ENCODE results near the gene HOXA6. TPM values are rescaled to one million over a fixed set of nuclear protein-coding genes. Genes with fewer than 3 reads are reported as not detected.

The HOXA6 gene
- polyA plus RNA-seq, 1 donor from 2014 or later: not detected

- TF ChIP-seq EP300 (conservative IDR thresholded peaks at IDR 0.05; ENCODE audit: poor library complexity, severe bottlenecking) (no peak), TAF1 (IDR thresholded peaks at IDR 0.05; ENCODE audit: low read depth) (no peak), MXI1 (conservative IDR thresholded peaks at IDR 0.05; ENCODE audit: poor library complexity, severe bottlenecking) (no peak), SMC3 (conservative IDR thresholded peaks at IDR 0.05; ENCODE audit: poor library complexity) (no peak), RAD21 (conservative IDR thresholded peaks at IDR 0.05) (no peak)
- Histone ChIP-seq H3K79me2 (replicated peaks; ENCODE audit: insufficient read depth, low read length) (no peaks in the 10 kb centered on the region), H3K4me3 (ENCODE audit: low read length) (peak overlapping the region; percentile 62), H3K27ac (ENCODE audit: low read length) (no peak overlapping the region), H3K9ac (ENCODE audit: low read length) (no peak overlapping the region), H2AFZ (ENCODE audit: low read depth, low read length) (no peak overlapping the region), H3F3A (ENCODE audit: insufficient read depth, low read length, poor library complexity, severe bottlenecking) (no peaks in the 10 kb centered on the region), H3K4me2 (ENCODE audit: low read length) (no peak overlapping the region), H3K27me3 (ENCODE audit: insufficient read depth, low read depth, low read length) (peaks cover 98% of the 10 kb centered on the region), H4K20me1 (ENCODE audit: insufficient read depth) (no peaks in the 10 kb centered on the region), H3K9me3 (ENCODE audit: low read length) (peaks cover 16% of the 10 kb centered on the region), H3K9me2 (ENCODE audit: insufficient read depth, low read length) (no peaks in the 10 kb centered on the region), H3K36me3 (ENCODE audit: insufficient read depth, low read length) (no peaks in the 10 kb centered on the region)
Observed at GRCh38 chr7:27131390-27131819, 16.2 kb downstream of the HOXA6 start.

DNA sequence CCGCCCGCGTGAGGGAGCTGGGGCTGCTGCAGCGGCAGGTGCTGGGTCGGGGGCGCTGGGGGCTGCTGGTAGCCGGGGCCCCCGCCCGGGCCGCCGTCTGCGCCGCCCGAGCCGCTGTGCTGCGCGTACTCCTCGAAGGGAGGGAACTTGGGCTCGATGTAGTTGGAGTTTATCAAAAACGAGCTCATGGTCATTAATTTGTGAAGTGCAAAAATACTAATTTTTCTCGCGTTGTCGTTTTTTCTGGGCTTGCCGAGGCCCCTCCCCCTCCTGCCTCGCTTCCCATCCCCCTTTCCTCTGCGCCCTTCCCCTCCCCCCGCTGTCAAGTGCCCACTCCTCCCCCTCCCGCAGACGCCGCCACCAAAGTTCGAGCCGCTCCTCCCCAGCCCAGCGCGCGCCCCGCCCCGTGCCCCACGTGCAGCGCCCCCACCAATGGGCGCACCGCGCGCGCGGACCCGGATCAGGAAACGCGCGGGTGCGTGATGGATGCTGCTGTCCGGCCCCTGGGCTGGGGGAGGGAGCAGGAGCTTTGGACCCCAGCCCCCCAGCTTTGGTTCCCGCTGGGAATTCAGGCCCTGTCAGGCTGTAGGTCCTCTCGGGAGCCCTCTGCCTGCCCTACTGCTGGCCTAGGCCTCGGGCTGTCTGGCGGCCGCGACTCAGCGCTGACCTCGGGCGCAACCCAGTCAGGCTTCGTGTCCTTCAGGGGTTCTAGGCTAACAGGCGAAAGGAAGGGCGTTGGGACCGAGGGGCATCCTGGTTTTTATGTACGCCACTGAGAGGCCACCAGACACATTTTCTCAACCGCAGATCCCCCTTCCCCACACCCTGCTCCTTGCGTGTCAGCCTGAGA is 16.8 kb downstream of the HOXA6 start, which contains the start of gene HOXA4:
HOXA4 (minus strand) TSS at position 218 of the 850 bp plus-strand sequence; CDS start at position 194, 24 bp downstream.
- Histone ChIP-seq H3K4me3 (ENCODE audit: low read length) (peak within 1 kb of the TSS; percentile 62), H3K27ac (ENCODE audit: low read length) (no peak within 1 kb of the TSS), H2AFZ (ENCODE audit: low read depth, low read length) (no peak within 1 kb of the TSS), H3K9me3 (ENCODE audit: low read length) (peaks cover 16% of the 10 kb centered on the region), H3K9me2 (ENCODE audit: insufficient read depth, low read length) (no peaks in the 10 kb centered on the region), H3K36me3 (ENCODE audit: insufficient read depth, low read length) (no peaks in the 10 kb centered on the region), H3K27me3 (ENCODE audit: insufficient read depth, low read depth, low read length) (peaks cover 98% of the 10 kb centered on the region), H3K4me2 (ENCODE audit: low read length) (no peak within 1 kb of the TSS), H4K20me1 (ENCODE audit: insufficient read depth) (no peaks in the 10 kb centered on the region), H3F3A (ENCODE audit: insufficient read depth, low read length, poor library complexity, severe bottlenecking) (no peaks in the 10 kb centered on the region), H3K9ac (ENCODE audit: low read length) (no peak within 1 kb of the TSS), H3K79me2 (replicated peaks; ENCODE audit: insufficient read depth, low read length) (no peaks in the 10 kb centered on the region)
- TF ChIP-seq EZH2 (IDR thresholded peaks at IDR 0.05; ENCODE audit: borderline replicate concordance, insufficient read depth, low read length, poor library complexity, severe bottlenecking) (peak; percentile 45), RAD21 (conservative IDR thresholded peaks at IDR 0.05) (no peak)

DNA sequence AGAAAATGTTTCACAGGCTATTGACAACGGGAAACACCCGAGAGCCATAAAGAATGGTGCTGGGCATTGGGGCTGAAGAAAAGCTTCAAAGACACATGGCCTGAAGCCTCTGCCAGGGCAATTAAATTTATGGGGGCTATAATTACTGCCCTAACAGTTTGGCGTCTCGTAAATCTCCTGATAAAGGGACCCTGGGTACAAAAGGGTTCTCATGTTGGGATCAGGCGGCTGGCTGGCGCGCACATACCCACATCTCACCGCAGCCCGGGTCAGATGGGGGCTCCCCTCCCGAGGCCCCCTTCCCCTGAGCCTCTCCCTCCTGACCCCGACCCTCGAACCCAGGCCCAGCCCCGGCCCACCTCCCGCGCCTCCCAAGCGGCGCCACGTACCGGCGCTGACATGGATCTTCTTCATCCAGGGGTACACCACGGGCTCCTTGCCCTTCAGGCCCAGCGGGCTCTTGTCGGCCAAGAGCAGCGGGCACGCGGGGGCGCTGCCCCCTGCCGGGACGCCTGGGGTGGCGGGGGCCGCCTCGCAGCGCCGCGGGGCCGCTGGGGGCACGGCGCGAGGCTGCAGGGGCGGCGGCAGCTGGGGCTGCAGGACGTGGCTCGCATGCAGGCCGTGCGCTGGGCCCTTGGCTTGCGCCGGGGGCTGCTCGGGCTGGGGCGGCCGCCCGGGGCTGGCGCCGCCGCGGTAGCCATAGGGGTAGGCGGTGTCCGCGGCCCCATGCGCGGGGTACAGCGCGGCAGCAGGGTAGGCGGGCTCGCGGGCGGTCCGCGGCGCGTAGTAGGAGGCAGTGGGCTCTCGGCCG is 17.6 kb downstream of the HOXA6 start:
- no peak overlapping the region for H3K27ac ChIP-seq (ENCODE audit: low read length)
- peaks cover 16% of the 10 kb centered on the region for H3K9me3 ChIP-seq (ENCODE audit: low read length)
- H3K79me2 ChIP-seq (replicated peaks; ENCODE audit: insufficient read depth, low read length): no peaks in the 10 kb centered on the region
- H3K4me2 ChIP-seq (ENCODE audit: low read length): no peak overlapping the region
- no peak for TF ChIP-seq MXI1 (conservative IDR thresholded peaks at IDR 0.05; ENCODE audit: poor library complexity, severe bottlenecking)
- TF ChIP-seq, protein P1, sequence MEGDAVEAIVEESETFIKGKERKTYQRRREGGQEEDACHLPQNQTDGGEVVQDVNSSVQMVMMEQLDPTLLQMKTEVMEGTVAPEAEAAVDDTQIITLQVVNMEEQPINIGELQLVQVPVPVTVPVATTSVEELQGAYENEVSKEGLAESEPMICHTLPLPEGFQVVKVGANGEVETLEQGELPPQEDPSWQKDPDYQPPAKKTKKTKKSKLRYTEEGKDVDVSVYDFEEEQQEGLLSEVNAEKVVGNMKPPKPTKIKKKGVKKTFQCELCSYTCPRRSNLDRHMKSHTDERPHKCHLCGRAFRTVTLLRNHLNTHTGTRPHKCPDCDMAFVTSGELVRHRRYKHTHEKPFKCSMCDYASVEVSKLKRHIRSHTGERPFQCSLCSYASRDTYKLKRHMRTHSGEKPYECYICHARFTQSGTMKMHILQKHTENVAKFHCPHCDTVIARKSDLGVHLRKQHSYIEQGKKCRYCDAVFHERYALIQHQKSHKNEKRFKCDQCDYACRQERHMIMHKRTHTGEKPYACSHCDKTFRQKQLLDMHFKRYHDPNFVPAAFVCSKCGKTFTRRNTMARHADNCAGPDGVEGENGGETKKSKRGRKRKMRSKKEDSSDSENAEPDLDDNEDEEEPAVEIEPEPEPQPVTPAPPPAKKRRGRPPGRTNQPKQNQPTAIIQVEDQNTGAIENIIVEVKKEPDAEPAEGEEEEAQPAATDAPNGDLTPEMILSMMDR (IDR thresholded peaks at IDR 0.05; ENCODE audit: poor library complexity, severe bottlenecking): no peak
- H3K27me3 ChIP-seq (ENCODE audit: insufficient read depth, low read depth, low read length): peaks cover 98% of the 10 kb centered on the region
- H2AFZ ChIP-seq (ENCODE audit: low read depth, low read length): no peak overlapping the region
- H3K9me2 ChIP-seq (ENCODE audit: insufficient read depth, low read length): no peaks in the 10 kb centered on the region
- H3K4me3 ChIP-seq (ENCODE audit: low read length): no peak overlapping the region
- no peak overlapping the region for H3K9ac ChIP-seq (ENCODE audit: low read length)
- no peaks in the 10 kb centered on the region for H3K36me3 ChIP-seq (ENCODE audit: insufficient read depth, low read length)
- H3F3A ChIP-seq (ENCODE audit: insufficient read depth, low read length, poor library complexity, severe bottlenecking): no peaks in the 10 kb centered on the region
- no peaks in the 10 kb centered on the region for H4K20me1 ChIP-seq (ENCODE audit: insufficient read depth)

Measured in neural cell (in vitro differentiated cells).